HFF-Myc (cell line): ENCODE data around the gene RASD1.

Experiments
- DNase-seq: peaks from one replicate; pipeline ENCODE4 v3.0.0-alpha.2; 2011; ENCODE audit warnings: low read depth; ENCODE audit errors: extremely low read depth
- H3K4me3 ChIP-seq: replicated peaks from 2 replicates; pipeline ENCODE4 v1.5.1; 2011; ENCODE audit warnings: low read depth, mild to moderate bottlenecking, control low read depth, low read length
- CTCF ChIP-seq: IDR thresholded peaks from 2 replicates; pipeline ENCODE4 v1.5.1; 2012; ENCODE audit warnings: mild to moderate bottlenecking, low read depth, low read length, control low read depth; ENCODE audit errors: missing control alignments

RASD1 gene

DNA sequence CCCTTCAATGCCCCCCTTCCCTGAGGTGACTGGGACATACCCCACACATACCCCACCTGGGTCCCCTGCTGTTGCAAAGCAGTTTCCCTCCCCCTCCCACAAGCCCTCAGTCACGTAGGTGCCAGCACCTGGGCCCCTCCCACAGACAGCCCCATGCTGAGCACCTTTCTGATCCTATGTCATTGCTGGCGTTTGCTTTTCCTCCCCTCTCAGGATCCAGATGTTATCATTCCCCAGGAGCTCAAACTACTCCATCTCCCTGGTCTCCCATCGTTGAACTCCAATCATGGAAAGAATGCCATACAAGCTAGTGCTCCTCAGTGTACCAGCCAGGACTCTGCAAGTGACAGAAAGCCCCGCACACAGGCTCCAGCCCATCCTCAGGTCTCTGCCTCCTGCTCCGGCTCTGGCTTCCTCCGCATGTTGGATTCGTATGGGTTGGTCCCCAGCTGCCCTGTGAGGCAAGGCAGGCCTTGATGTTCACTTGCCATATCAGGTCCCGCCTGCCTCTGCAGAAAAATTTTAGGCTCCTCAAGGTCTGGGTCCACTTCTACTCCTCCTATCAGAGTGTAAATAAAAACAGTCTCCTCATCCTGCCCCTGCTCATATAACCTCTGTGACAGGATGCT is 50.8 kb downstream of the RASD1 start:
- no peak for DNase-seq
- TF ChIP-seq CTCF: no peak
- H3K4me3 ChIP-seq: no peak overlapping the region
